ENCODE data around the gene DOCK9. TPM values are rescaled to one million over a fixed set of nuclear protein-coding genes. Genes with fewer than 3 reads are reported as not detected.
A peak's percentile ranks its signal among the peaks of the same experiment; 100 is the strongest.

DOCK9 gene
- total and polyA plus RNA-seq, 7 donors: 13.8 to 39.5 (median 19.9) TPM

- 13 to 26% (median 16%) methylated on average over 5 of the region's 5 CpGs for WGBS, 3 donors
- H3K4me3 ChIP-seq: no peak overlapping the region
- peaks cover 12% of the 10 kb centered on the region for H3K4me1 ChIP-seq
- H3K27ac ChIP-seq: no peak overlapping the region
- no peak for DNase-seq
- TF ChIP-seq CTCF (IDR thresholded peaks at IDR 0.05): no peak
- no peaks in the 10 kb centered on the region for H3K36me3 ChIP-seq (ENCODE audit: insufficient read depth in 1 of 2, low read depth in 1 of 2)
- no peaks in the 10 kb centered on the region for H3K27me3 ChIP-seq (ENCODE audit: insufficient read depth in 3 of 3, low read length in 2 of 3)
- H3K9me3 ChIP-seq: no peaks in the 10 kb centered on the region
- ATAC-seq: no peak
- intact Hi-C loops (cut with DNase I): no loop called here
These were observed 7.5 kb downstream of the DOCK9 start for GRCh38 chr13:98970330-98970729.

DNA sequence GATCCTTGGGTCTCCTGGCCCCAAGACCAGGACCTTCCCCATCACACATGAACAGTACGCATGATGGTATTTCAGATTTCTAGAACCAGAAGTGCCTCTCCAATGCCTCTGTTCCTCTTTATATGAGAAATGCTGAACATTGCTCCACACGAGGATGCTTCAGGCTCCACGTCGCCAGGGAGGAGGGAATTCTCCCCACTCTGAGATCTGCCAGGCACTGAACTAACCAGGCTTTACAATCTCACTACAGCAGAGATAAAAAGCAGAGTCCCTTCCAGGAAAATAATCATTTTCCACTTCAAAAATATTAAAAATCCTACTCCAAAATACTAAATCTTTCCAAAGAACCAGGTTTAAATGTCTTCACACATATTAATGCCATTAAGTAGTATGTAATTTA lies 10.4 kb downstream of the DOCK9 start:
- intact Hi-C loops (cut with DNase I): no loop called here
- WGBS, 3 donors: 61 to 80% (median 64%) methylated on average over 4 of the region's 4 CpGs
- Histone ChIP-seq H3K27ac (no peak overlapping the region), H3K4me3 (no peak overlapping the region), H3K36me3 (ENCODE audit: insufficient read depth in 1 of 2, low read depth in 1 of 2) (no peaks in the 10 kb centered on the region), H3K4me1 (peaks cover 11% of the 10 kb centered on the region), H3K9me3 (no peaks in the 10 kb centered on the region), H3K27me3 (ENCODE audit: insufficient read depth in 3 of 3, low read length in 2 of 3) (no peaks in the 10 kb centered on the region)
- ATAC-seq (no peak), DNase-seq (no peak)
- no peak for TF ChIP-seq CTCF (IDR thresholded peaks at IDR 0.05)

DNA sequence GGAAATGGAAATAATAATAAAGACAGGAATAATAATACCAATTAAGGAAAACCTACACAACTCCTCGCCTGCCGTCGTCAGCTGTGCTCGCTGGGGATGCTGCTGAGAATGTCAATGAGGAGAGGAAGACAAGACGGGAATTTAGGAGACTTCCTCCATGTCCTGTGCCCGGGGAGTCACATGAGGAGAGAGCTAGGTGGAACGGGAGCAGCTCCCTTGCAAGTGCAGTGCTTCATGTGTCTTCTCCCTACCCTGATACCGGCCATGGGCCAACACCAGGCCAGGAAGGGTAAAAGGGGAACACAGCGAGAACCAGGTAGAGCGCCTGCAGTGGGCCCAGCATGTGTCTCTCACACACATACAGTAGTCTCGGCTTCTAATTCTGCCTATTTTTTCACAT lies 11.8 kb downstream of the DOCK9 start:
- peaks cover 4% of the 10 kb centered on the region for H3K4me1 ChIP-seq
- no peaks in the 10 kb centered on the region for H3K36me3 ChIP-seq (ENCODE audit: insufficient read depth in 1 of 2, low read depth in 1 of 2)
- no peak for DNase-seq
- H3K4me3 ChIP-seq: no peak overlapping the region
- 79 to 84% (median 84%) methylated on average over 11 of the region's 11 CpGs for WGBS, 3 donors
- H3K27me3 ChIP-seq (ENCODE audit: insufficient read depth in 3 of 3, low read length in 2 of 3): no peaks in the 10 kb centered on the region
- no peak for TF ChIP-seq CTCF (IDR thresholded peaks at IDR 0.05)
- intact Hi-C loops (cut with DNase I): no loop called here
- no peak overlapping the region for H3K27ac ChIP-seq
- no peak for ATAC-seq
- no peaks in the 10 kb centered on the region for H3K9me3 ChIP-seq

GRCh38 chr13:98965325-98965724 lies 12.5 kb downstream of the DOCK9 start:
- no peak for ATAC-seq
- Histone ChIP-seq H3K36me3 (ENCODE audit: insufficient read depth in 1 of 2, low read depth in 1 of 2) (no peaks in the 10 kb centered on the region), H3K4me3 (no peak overlapping the region), H3K9me3 (no peaks in the 10 kb centered on the region), H3K27ac (no peak overlapping the region), H3K4me1 (peaks cover 4% of the 10 kb centered on the region), H3K27me3 (ENCODE audit: insufficient read depth in 3 of 3, low read length in 2 of 3) (no peaks in the 10 kb centered on the region)
- WGBS, 3 donors: 35 to 46% (median 40%) methylated on average over 2 of the region's 2 CpGs
- intact Hi-C loops (cut with DNase I): no loop called here
- no peak for DNase-seq
- TF ChIP-seq CTCF (IDR thresholded peaks at IDR 0.05): no peak

- Histone ChIP-seq H3K27me3 (ENCODE audit: insufficient read depth in 3 of 3, low read length in 2 of 3) (no peaks in the 10 kb centered on the region), H3K4me1 (no peaks in the 10 kb centered on the region), H3K27ac (peak overlapping the region; percentile 30), H3K9me3 (no peaks in the 10 kb centered on the region), H3K36me3 (ENCODE audit: insufficient read depth in 1 of 2, low read depth in 1 of 2) (no peaks in the 10 kb centered on the region), H3K4me3 (no peak overlapping the region)
- 41 to 51% (median 47%) methylated on average over 2 of the region's 2 CpGs for WGBS, 3 donors
- no peak for ATAC-seq
- intact Hi-C loops (cut with DNase I): no loop called here
- no peak for TF ChIP-seq CTCF (IDR thresholded peaks at IDR 0.05)
- DNase-seq: no peak
These were observed 13.9 kb downstream of the DOCK9 start for GRCh38 chr13:98963917-98964316.
